A673 (cell line): Measurements from ENCODE around the gene PDGFA. TPM values are rescaled to one million over a fixed set of nuclear protein-coding genes. Genes with fewer than 3 reads are reported as not detected.

ENCODE experiments used
- BruUV-seq: library from RNA; stranded (reverse); fragments of 400-500 nt; replicated peaks from 2 replicates; lab custom pipeline; 2021; lab: Mats Ljungman, UMichigan
- CTCF ChIA-PET: fragments of 300-600 bp; sonication (Branson Sonifier 250); formaldehyde crosslinking; loops from one replicate; lab custom pipeline; 2022; ENCODE audit warnings: antibody characterized with exemption; lab: Charles Lee
- POLR2A ChIA-PET: fragments of 300-600 bp; sonication (Branson Sonifier 250); formaldehyde crosslinking; loops from one replicate; lab custom pipeline; 2022; ENCODE audit warnings: antibody characterized with exemption; ENCODE audit not compliant: low non-redundant PET; lab: Charles Lee
- DNase-seq: peaks from one replicate; pipeline ENCODE4 v3.0.0-alpha.2; 2015; ENCODE audit warnings: low spot score
- H3K27ac ChIP-seq: fragments of 200-600 bp; sonication (generic); 2 replicates; pipeline ENCODE4 v1.5.1; 2016; ENCODE audit warnings: mixed run types, low read depth, mild to moderate bottlenecking, mixed read lengths, antibody characterized with exemption, low read length; ENCODE audit not compliant: poor library complexity, severe bottlenecking
- H3K27me3 ChIP-seq: fragments of 200-600 bp; sonication (generic); replicated peaks from 2 replicates; pipeline ENCODE4 v1.6.1; 2017; ENCODE audit warnings: mixed run types, low read depth, mild to moderate bottlenecking, mixed read lengths, antibody characterized with exemption, low read length; ENCODE audit not compliant: insufficient read depth, poor library complexity
- H3K36me3 ChIP-seq: fragments of 200-600 bp; sonication (generic); 2 replicates; pipeline ENCODE4 v1.6.1; 2016; ENCODE audit warnings: mixed run types, mild to moderate bottlenecking, mixed read lengths, antibody characterized with exemption, low read length; ENCODE audit not compliant: insufficient read depth, poor library complexity, severe bottlenecking
- H3K4me1 ChIP-seq: fragments of 200-600 bp; sonication (generic); 2 replicates; pipeline ENCODE4 v1.6.1; 2017; ENCODE audit warnings: mixed run types, mild to moderate bottlenecking, mixed read lengths, antibody characterized with exemption, low read length; ENCODE audit not compliant: insufficient read depth, poor library complexity, severe bottlenecking
- H3K4me3 ChIP-seq: fragments of 200-600 bp; sonication (generic); 2 replicates; pipeline ENCODE4 v1.5.1; 2016; ENCODE audit warnings: low read depth, mixed run types, mild to moderate bottlenecking, mixed read lengths, low read length; ENCODE audit not compliant: poor library complexity, severe bottlenecking
- H3K9me3 ChIP-seq: fragments of 200-600 bp; sonication (generic); 2 replicates; pipeline ENCODE4 v1.6.1; 2016; ENCODE audit warnings: mixed run types, low read depth, mild to moderate bottlenecking, mixed read lengths, antibody characterized with exemption, low read length; ENCODE audit not compliant: poor library complexity, severe bottlenecking
- EZH2 ChIP-seq: fragments of 200-600 bp; sonication (generic); IDR thresholded peaks from 2 replicates; pipeline ENCODE4 v1.6.1; 2017; ENCODE audit warnings: borderline replicate concordance, low read depth, mild to moderate bottlenecking, mixed read lengths, antibody characterized with exemption, low read length; ENCODE audit not compliant: poor library complexity, severe bottlenecking
- intact Hi-C: fragments of 100-400 bp; cut with micrococcal nuclease; formaldehyde crosslinking; loops from one replicate; pipeline ENCODE4 v1.10.0; 2022; ENCODE audit not compliant: unreplicated experiment
- total RNA-seq: library from RNA; stranded (reverse); gene quantifications from 2 replicates; pipeline ENCODE4 v1.2.3, GENCODE V29; 2021
- TF ChIP-seq, protein P1 (sequence below): fragments of 300-800, 200-600 bp; sonication (generic); conservative IDR thresholded peaks from 2 replicates; pipeline ENCODE4 v1.5.1; 2017; ENCODE audit warnings: low read depth, mild to moderate bottlenecking, antibody characterized with exemption, low read length, moderate library complexity, mixed read lengths

The PDGFA gene
- total RNA-seq, 1 experiment from 2014 or later, result 2.1 TPM

DNA sequence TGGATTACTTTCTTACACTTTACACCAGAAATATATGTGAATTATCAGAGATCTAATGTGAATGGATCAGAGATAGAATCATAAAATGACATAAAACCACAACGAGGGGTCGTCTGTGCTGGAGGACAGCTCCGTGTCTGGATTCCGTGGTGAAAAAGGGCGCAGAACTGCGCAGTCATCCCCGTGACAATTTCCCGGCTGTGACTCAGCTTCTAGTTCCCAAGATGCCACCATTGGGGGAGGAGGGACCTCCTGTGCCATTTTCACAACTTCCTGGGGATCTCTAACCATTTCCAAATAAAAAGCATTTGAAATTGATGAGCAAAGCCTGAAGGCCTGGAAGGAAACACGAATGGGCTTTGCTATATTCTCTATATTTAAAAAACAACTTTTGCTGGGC lies 72.1 kb downstream of the PDGFA start:
- Histone ChIP-seq H3K9me3 (no peaks in the 10 kb centered on the region), H3K4me1 (no peaks in the 10 kb centered on the region), H3K36me3 (no peaks in the 10 kb centered on the region), H3K27me3 (no peaks in the 10 kb centered on the region), H3K27ac (no peak overlapping the region), H3K4me3 (no peak overlapping the region)
- TF ChIP-seq, protein P1, sequence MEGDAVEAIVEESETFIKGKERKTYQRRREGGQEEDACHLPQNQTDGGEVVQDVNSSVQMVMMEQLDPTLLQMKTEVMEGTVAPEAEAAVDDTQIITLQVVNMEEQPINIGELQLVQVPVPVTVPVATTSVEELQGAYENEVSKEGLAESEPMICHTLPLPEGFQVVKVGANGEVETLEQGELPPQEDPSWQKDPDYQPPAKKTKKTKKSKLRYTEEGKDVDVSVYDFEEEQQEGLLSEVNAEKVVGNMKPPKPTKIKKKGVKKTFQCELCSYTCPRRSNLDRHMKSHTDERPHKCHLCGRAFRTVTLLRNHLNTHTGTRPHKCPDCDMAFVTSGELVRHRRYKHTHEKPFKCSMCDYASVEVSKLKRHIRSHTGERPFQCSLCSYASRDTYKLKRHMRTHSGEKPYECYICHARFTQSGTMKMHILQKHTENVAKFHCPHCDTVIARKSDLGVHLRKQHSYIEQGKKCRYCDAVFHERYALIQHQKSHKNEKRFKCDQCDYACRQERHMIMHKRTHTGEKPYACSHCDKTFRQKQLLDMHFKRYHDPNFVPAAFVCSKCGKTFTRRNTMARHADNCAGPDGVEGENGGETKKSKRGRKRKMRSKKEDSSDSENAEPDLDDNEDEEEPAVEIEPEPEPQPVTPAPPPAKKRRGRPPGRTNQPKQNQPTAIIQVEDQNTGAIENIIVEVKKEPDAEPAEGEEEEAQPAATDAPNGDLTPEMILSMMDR, result no peak
- TF ChIP-seq EZH2, result no peak
- BruUV-seq, result no TSS peak
- CTCF ChIA-PET, result no interaction called here
- intact Hi-C loops, result loop anchor here (10.0 kb wide), 1 partner anchor 63 kb away; no protein-coding TSS in a partner anchor
- POLR2A ChIA-PET, result no interaction called here
- no peak for DNase-seq

Other genes starting within 250 kb of the PDGFA start
- not detected in 2 replicates for gene FOXL3, start 229.7 kb downstream of the PDGFA start, total RNA-seq
- gene DNAAF5, start 206.9 kb upstream of the PDGFA start, total RNA-seq, result 74.4 and 78.1 TPM in 2 replicates
- 27.2 and 29.0 TPM in 2 replicates for gene PRKAR1B, start 207.4 kb upstream of the PDGFA start, total RNA-seq